Right ventricle myocardium superior (tissue), 1 donor: ENCODE results near the gene BPIFB4. TPM values are rescaled to one million over a fixed set of nuclear protein-coding genes. Genes with fewer than 3 reads are reported as not detected.
"Not testable (repeated sequence)": the region's sequence is repeated elsewhere in the genome, so short reads cannot be mapped to it uniquely, and the experiment has no call there.

ENCODE experiments used
- ATAC-seq: fragments of 200-7000 bp; cut with Tn5 transposase; one replicate; pipeline ENCODE4 v1.9.1; 2020; ENCODE audit warnings: mild to moderate bottlenecking; ENCODE audit not compliant: poor library complexity
- DNase-seq: peaks from one replicate; pipeline ENCODE4 v3.0.0-alpha.2; 2020
- intact Hi-C: fragments of 100-400 bp; cut with DNase I; formaldehyde crosslinking; loops from one replicate; pipeline ENCODE4 v1.11.2; 2022
- total RNA-seq: library from RNA; stranded (reverse); fragmentation: NEBNext Ultra II Directional; extraction: Animal tissue kit (Norgen Biotek cat#: 25700); gene quantifications from one replicate; pipeline ENCODE4 v1.2.1, GENCODE V29; 2021
- donor health status: DM: no; HTN: yes; CAD: no; lungs with severe emphysema.

BPIFB4 gene
- total RNA-seq, 1 donor from 2014 or later, result not detected

- ATAC-seq, result peak; percentile 20
- intact Hi-C loops, DNase-seq: not testable (repeated sequence)
Measured at GRCh38 chr20:33106058-33106620, 26.7 kb downstream of the BPIFB4 start.

GRCh38 chr20:33108661-33109060 is 29.2 kb downstream of the BPIFB4 start:
- intact Hi-C loops, result no loop called here
- DNase-seq, result no peak
- ATAC-seq, result no peak

- DNase-seq, result no peak
- intact Hi-C loops, result no loop called here
- no peak for ATAC-seq
Measured at GRCh38 chr20:33110147-33110825, 30.8 kb downstream of the BPIFB4 start.

- intact Hi-C loops, result no loop called here
- DNase-seq (no peak), ATAC-seq (no peak)
Measured at GRCh38 chr20:33111306-33111705, 31.9 kb downstream of the BPIFB4 start.

- ATAC-seq (no peak), DNase-seq (no peak)
- intact Hi-C loops, result no loop called here
Measured at GRCh38 chr20:33112547-33113386, 33.3 kb downstream of the BPIFB4 start.

GRCh38 chr20:33113387-33113908 is 34.0 kb downstream of the BPIFB4 start:
- DNase-seq, result no peak
- intact Hi-C loops, result no loop called here

GRCh38 chr20:33115501-33115900 is 36.1 kb downstream of the BPIFB4 start:
- intact Hi-C loops, DNase-seq, ATAC-seq: not testable (repeated sequence)

More at GRCh38 chr20:33113387-33113908, 34.0 kb downstream of the BPIFB4 start:
- ATAC-seq, result no peak

GRCh38 chr20:33119725-33120720 is 40.6 kb downstream of the BPIFB4 start:
- DNase-seq, result no peak
- intact Hi-C loops, result no loop called here
- ATAC-seq, result no peak

- no peak for ATAC-seq
Measured at GRCh38 chr20:33120934-33121333, 41.5 kb downstream of the BPIFB4 start.

GRCh38 chr20:33122297-33122696 is 42.9 kb downstream of the BPIFB4 start:
- ATAC-seq, DNase-seq, intact Hi-C loops: not testable (repeated sequence)

More at GRCh38 chr20:33120934-33121333, 41.5 kb downstream of the BPIFB4 start:
- DNase-seq, result no peak
- intact Hi-C loops, result no loop called here

- no peak for ATAC-seq
Measured at GRCh38 chr20:33124261-33124660, 44.8 kb downstream of the BPIFB4 start.

GRCh38 chr20:33124994-33125393 is 45.6 kb downstream of the BPIFB4 start:
- ATAC-seq, result peak; percentile 84

More at GRCh38 chr20:33124261-33124660, 44.8 kb downstream of the BPIFB4 start:
- DNase-seq, result no peak
- intact Hi-C loops, result no loop called here

GRCh38 chr20:33125983-33126382 is 46.5 kb downstream of the BPIFB4 start:
- intact Hi-C loops, result no loop called here
- ATAC-seq (peak; percentile 84), DNase-seq (no peak)

More at GRCh38 chr20:33124994-33125393, 45.6 kb downstream of the BPIFB4 start:
- no peak for DNase-seq
- intact Hi-C loops, result no loop called here

- intact Hi-C loops, result no loop called here
- DNase-seq, result no peak
- ATAC-seq, result no peak
Measured at GRCh38 chr20:33127422-33128097, 48.1 kb downstream of the BPIFB4 start.

GRCh38 chr20:33130568-33131061 is 51.2 kb downstream of the BPIFB4 start:
- no peak for ATAC-seq
- intact Hi-C loops, result no loop called here
- no peak for DNase-seq

GRCh38 chr20:33131949-33132473 is 52.6 kb downstream of the BPIFB4 start:
- DNase-seq, result no peak
- intact Hi-C loops, result no loop called here
- no peak for ATAC-seq
